HepG2 (cell line): ENCODE data around the gene CYP20A1. TPM values are rescaled to one million over a fixed set of nuclear protein-coding genes. Genes with fewer than 3 reads are reported as not detected.

Experiments used
- DPF2 ChIP-seq: sonication (generic); formaldehyde crosslinking; IDR thresholded peaks from 2 replicates; pipeline ENCODE4 v1.4.0; 2020; ENCODE audit warnings: mild to moderate bottlenecking, low read depth, missing genetic modification reagents, borderline replicate concordance
- GRHL1 ChIP-seq: sonication (generic); formaldehyde crosslinking; conservative IDR thresholded peaks from 2 replicates; pipeline ENCODE4 v1.8.0; 2022; ENCODE audit warnings: missing genetic modification reagents
- HOXA7 ChIP-seq: sonication (generic); formaldehyde crosslinking; IDR thresholded peaks from 2 replicates; pipeline ENCODE4 v1.8.1; 2022; ENCODE audit warnings: mild to moderate bottlenecking, missing genetic modification reagents, moderate library complexity
- IRX3 ChIP-seq: sonication (generic); formaldehyde crosslinking; IDR thresholded peaks from 2 replicates; pipeline ENCODE4 v1.8.1; 2023; ENCODE audit warnings: mild to moderate bottlenecking, low read depth, missing genetic modification reagents, borderline replicate concordance
- MEIS2 ChIP-seq: sonication (generic); formaldehyde crosslinking; IDR thresholded peaks from 2 replicates; pipeline ENCODE4 v1.9.0; 2021; ENCODE audit warnings: mild to moderate bottlenecking, missing genetic modification reagents
- NONO ChIP-seq, 2 experiments: fragments of 450-650 bp in 1 of 2; sonication (generic) in 1 of 2; formaldehyde crosslinking in 1 of 2; IDR thresholded peaks in 1 of 2; conservative IDR thresholded peaks in 1 of 2; 2 replicates each; pipeline versions ENCODE4 v1.6.1 to v1.8.0; 2017 to 2022; ENCODE audit warnings: mild to moderate bottlenecking in 1 of 2, missing genetic modification reagents in 1 of 2, moderate library complexity in 1 of 2
- RARG ChIP-seq: sonication (generic); formaldehyde crosslinking; IDR thresholded peaks from 2 replicates; pipeline ENCODE4 v1.4.0; 2020; ENCODE audit warnings: low read depth, mild to moderate bottlenecking, missing genetic modification reagents
- RORA ChIP-seq: sonication (generic); formaldehyde crosslinking; IDR thresholded peaks from 2 replicates; pipeline ENCODE4 v1.5.0; 2020; ENCODE audit warnings: mild to moderate bottlenecking, missing genetic modification reagents, moderate library complexity
- TOE1 ChIP-seq: sonication (generic); formaldehyde crosslinking; IDR thresholded peaks from 2 replicates; pipeline ENCODE4 v1.4.0; 2020; ENCODE audit warnings: mild to moderate bottlenecking, missing genetic modification reagents
- ZBTB46 ChIP-seq: sonication (generic); formaldehyde crosslinking; IDR thresholded peaks from 2 replicates; pipeline ENCODE4 v1.4.0; 2020; ENCODE audit warnings: mild to moderate bottlenecking, missing genetic modification reagents, borderline replicate concordance
- ZC3H4 ChIP-seq: sonication (generic); formaldehyde crosslinking; IDR thresholded peaks from 2 replicates; pipeline ENCODE4 v1.4.0; 2020; ENCODE audit warnings: missing genetic modification reagents, borderline replicate concordance
- ZNF251 ChIP-seq: sonication (generic); formaldehyde crosslinking; IDR thresholded peaks from 2 replicates; pipeline ENCODE4 v1.9.0; 2021; ENCODE audit warnings: mild to moderate bottlenecking, missing genetic modification reagents
- ZNF547 ChIP-seq: sonication (generic); formaldehyde crosslinking; IDR thresholded peaks from 2 replicates; pipeline ENCODE4 v1.5.1; 2020; ENCODE audit warnings: mild to moderate bottlenecking, missing genetic modification reagents
- ZNF589 ChIP-seq: sonication (generic); formaldehyde crosslinking; conservative IDR thresholded peaks from 2 replicates; pipeline ENCODE4 v1.8.0; 2022; ENCODE audit warnings: mild to moderate bottlenecking, moderate library complexity, missing genetic modification reagents
- ZNF788 ChIP-seq: sonication (generic); formaldehyde crosslinking; IDR thresholded peaks from 2 replicates; pipeline ENCODE4 v1.5.0; 2020; ENCODE audit warnings: mild to moderate bottlenecking, missing genetic modification reagents, borderline replicate concordance
- polyA plus RNA-seq, 8 experiments: library from polyadenylated mRNA; depleted of rRNA in 3 of 8; stranded (reverse) in 7 of 8; unstranded in 1 of 8; fragments of >200 nt; fragmentation: Illumina TruSeq in 4 of 8; extraction: Trizol in 4 of 8; gene quantifications; 2 replicates each; pipeline versions ENCODE4 v1.2.1 to v1.2.3, GENCODE V29; 2011 to 2016; ENCODE audit warnings: low read depth in 4 of 8, missing spikeins in 1 of 8, mixed read lengths in 1 of 8; ENCODE audit not compliant: insufficient read depth in 1 of 8
- total RNA-seq, 5 experiments: library from RNA; depleted of rRNA; stranded (reverse); fragments of >200 nt; fragmentation: Illumina TruSeq; extraction: Trizol; gene quantifications; 2 replicates each; pipeline ENCODE4 v1.2.3, GENCODE V29; 2016; ENCODE audit warnings: low read depth in 1 of 5
- TF ChIP-seq, protein P1 (sequence below): sonication (generic); formaldehyde crosslinking; IDR thresholded peaks from 2 replicates; pipeline ENCODE4 v1.4.0; 2020; ENCODE audit warnings: missing genetic modification reagents, borderline replicate concordance
- TF ChIP-seq, protein P2 (sequence below): sonication (generic); formaldehyde crosslinking; IDR thresholded peaks from 2 replicates; pipeline ENCODE4 v1.9.0; 2021; ENCODE audit warnings: missing genetic modification reagents, mild to moderate bottlenecking, borderline replicate concordance
- TF ChIP-seq, protein P3 (sequence below): sonication (generic); formaldehyde crosslinking; IDR thresholded peaks from 2 replicates; pipeline ENCODE4 v1.4.0; 2020; ENCODE audit warnings: missing genetic modification reagents, borderline replicate concordance

The CYP20A1 gene
- total and polyA plus RNA-seq, 2 of the 13 experiments (the other 11 are each of a cell fraction or from before 2014, with no cell fraction given) = 9.6 to 35.3 TPM

DNA sequence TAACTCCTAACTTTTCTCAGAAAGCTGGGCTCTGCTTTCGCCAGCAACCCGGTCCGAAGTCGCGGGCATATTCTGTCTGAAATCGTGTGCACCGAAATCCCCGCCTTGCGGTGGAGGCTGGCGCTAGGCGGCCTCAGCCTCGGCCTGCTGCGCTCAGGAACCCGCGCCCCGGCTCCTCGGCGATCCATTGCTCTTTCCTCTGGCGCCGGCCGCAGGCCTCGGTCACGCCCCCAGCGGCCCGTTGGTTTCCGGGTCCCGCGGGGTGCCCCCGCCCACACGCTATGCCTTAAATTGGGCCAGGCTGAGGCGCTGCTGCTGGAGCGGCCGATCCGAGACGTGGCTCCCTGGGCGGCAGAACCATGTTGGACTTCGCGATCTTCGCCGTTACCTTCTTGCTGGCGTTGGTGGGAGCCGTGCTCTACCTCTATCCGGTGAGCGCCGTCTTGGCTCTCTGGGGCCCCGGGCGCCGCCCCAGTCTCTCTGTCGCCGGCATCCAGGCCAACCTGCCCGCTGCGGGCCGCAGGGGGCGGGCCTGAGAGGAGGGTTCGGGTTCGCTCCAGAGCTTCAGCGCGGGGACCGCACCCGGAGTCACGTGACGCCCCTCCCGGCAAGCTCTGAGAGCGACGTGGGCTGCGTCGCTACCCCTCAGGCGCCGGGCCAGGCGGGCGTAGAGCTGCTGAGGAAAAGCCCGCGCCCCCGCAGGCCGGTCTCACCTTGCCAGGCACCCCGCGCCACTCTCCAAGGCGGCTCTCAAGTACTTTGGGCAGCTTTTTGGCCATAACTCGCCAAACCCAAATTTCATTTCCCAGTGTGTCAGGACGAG lies at the start of gene CYP20A1 (continued):
- TF ChIP-seq ZBTB46 (CRISPR knock-in tag) = no peak
- TF ChIP-seq, protein P1, sequence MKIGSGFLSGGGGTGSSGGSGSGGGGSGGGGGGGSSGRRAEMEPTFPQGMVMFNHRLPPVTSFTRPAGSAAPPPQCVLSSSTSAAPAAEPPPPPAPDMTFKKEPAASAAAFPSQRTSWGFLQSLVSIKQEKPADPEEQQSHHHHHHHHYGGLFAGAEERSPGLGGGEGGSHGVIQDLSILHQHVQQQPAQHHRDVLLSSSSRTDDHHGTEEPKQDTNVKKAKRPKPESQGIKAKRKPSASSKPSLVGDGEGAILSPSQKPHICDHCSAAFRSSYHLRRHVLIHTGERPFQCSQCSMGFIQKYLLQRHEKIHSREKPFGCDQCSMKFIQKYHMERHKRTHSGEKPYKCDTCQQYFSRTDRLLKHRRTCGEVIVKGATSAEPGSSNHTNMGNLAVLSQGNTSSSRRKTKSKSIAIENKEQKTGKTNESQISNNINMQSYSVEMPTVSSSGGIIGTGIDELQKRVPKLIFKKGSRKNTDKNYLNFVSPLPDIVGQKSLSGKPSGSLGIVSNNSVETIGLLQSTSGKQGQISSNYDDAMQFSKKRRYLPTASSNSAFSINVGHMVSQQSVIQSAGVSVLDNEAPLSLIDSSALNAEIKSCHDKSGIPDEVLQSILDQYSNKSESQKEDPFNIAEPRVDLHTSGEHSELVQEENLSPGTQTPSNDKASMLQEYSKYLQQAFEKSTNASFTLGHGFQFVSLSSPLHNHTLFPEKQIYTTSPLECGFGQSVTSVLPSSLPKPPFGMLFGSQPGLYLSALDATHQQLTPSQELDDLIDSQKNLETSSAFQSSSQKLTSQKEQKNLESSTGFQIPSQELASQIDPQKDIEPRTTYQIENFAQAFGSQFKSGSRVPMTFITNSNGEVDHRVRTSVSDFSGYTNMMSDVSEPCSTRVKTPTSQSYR (CRISPR knock-in tag) = peak; percentile 12; the same call in 1 of the 2 replicates
- no peak for TF ChIP-seq DPF2 (CRISPR knock-in tag)
- TF ChIP-seq ZNF589 (CRISPR knock-in tag) = peak; percentile 73
- TF ChIP-seq TOE1 = peak; percentile 59; the same call in 1 of the 2 replicates
- no peak for TF ChIP-seq RARG (CRISPR knock-in tag)
- peak; percentile 99 for TF ChIP-seq ZNF547
- TF ChIP-seq ZNF788 (CRISPR knock-in tag) = peak; percentile 89
- no peak for TF ChIP-seq GRHL1
- TF ChIP-seq, protein P2, sequence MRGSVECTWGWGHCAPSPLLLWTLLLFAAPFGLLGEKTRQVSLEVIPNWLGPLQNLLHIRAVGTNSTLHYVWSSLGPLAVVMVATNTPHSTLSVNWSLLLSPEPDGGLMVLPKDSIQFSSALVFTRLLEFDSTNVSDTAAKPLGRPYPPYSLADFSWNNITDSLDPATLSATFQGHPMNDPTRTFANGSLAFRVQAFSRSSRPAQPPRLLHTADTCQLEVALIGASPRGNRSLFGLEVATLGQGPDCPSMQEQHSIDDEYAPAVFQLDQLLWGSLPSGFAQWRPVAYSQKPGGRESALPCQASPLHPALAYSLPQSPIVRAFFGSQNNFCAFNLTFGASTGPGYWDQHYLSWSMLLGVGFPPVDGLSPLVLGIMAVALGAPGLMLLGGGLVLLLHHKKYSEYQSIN = no peak
- no peak for TF ChIP-seq HOXA7 (CRISPR knock-in tag)
- TF ChIP-seq MEIS2 = peak; percentile 81; the same call in 1 of the 2 replicates
- TF ChIP-seq ZNF251 (CRISPR knock-in tag) = no peak
- TF ChIP-seq, protein P3, sequence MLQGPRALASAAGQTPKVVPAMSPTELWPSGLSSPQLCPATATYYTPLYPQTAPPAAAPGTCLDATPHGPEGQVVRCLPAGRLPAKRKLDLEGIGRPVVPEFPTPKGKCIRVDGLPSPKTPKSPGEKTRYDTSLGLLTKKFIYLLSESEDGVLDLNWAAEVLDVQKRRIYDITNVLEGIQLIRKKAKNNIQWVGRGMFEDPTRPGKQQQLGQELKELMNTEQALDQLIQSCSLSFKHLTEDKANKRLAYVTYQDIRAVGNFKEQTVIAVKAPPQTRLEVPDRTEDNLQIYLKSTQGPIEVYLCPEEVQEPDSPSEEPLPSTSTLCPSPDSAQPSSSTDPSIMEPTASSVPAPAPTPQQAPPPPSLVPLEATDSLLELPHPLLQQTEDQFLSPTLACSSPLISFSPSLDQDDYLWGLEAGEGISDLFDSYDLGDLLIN = peak; percentile 97; the same call in 1 of the 2 replicates
- TF ChIP-seq ZC3H4 (CRISPR knock-in tag) = no peak
- no peak for TF ChIP-seq NONO (IDR thresholded peaks at IDR 0.05)
- peak; percentile 97 for TF ChIP-seq NONO (CRISPR knock-in tag; conservative IDR thresholded peaks at IDR 0.05)
- peak; percentile 77; the same call in 1 of the 2 replicates for TF ChIP-seq IRX3 (CRISPR knock-in tag)
- TF ChIP-seq RORA (CRISPR knock-in tag) = no peak
